DMS114 treated with DMSO at 0.1 percent for 48 hours (cell line): ENCODE measurements around the gene RB1.
"Not testable (repeated sequence)": the region's sequence is repeated elsewhere in the genome, so short reads cannot be mapped to it uniquely, and the experiment has no call there.

Experiments used
- DNase-seq: peaks from one replicate; lab custom pipeline; 2025; ENCODE audit not compliant: unreplicated experiment; lab: John Stamatoyannopoulos, UW

RB1 gene

DNA sequence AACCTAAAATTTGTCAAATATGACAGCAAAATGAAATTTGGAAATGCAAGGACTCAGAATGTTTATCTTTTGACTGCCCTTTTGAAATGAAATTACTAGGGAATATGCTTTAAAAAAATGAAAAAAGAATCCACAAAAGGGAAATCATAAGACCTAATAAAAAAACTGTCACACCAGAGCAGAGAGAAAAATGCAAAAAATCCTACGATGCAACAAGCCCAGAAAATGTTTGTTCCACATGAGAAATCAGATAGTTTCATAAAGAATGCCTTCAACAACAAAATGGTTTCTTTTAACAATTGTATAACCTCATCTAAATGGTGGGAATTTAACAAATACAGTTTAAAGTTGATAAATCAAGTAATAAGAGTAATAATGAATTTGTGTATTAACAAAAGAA is 101.4 kb downstream of the RB1 start:
- DNase-seq, result no peak

DNA sequence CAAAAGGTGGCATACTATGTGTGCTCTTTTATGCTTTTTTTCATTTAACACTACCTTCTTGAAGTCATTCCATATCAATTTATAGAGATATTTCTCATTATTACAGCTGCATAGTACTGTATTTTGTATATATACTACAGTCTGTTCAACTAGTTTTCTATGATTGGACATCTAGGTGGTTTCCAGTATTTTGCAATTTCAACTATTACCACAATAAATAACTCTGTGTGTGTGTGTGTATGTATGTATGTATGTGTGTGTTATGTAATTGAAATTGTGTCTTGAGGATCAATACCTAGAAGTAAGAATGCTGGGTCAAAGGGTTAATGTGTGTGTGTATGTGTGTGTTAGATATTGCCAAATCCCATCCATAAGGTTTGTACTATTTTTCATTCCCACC is 102.3 kb downstream of the RB1 start:
- no peak for DNase-seq

- DNase-seq, result no peak
Measured at GRCh38 chr13:48410199-48410598, 106.6 kb downstream of the RB1 start.

DNA sequence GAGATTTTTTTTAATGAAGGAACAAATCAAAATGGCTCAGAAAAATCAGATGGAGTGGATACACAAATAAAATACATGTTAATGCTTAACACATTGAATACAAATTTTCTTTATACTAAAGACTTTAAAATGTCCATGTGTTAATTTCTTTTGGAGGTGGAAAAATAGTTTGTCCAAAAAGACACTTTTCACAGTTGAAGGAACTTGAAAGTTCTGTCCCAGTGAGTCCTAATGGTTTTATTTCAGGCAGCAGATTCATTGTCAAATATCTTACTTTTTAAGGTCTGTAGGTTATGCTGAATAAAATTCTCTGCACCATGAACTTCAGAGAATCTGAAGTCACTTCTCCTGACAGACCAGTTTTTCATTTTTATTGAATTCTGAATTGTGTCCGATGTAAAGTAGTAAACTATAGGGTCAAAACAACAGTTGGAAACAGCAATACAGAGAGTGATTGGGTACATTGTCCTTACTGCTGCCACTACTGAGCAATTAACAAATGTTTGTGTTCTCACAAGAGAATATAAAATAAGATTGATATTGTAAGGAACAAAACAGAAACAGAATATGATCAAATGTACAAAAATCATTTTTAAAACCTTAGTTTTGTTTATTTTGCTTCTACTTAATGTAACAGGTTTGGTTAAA is 107.7 kb downstream of the RB1 start:
- no peak for DNase-seq

DNA sequence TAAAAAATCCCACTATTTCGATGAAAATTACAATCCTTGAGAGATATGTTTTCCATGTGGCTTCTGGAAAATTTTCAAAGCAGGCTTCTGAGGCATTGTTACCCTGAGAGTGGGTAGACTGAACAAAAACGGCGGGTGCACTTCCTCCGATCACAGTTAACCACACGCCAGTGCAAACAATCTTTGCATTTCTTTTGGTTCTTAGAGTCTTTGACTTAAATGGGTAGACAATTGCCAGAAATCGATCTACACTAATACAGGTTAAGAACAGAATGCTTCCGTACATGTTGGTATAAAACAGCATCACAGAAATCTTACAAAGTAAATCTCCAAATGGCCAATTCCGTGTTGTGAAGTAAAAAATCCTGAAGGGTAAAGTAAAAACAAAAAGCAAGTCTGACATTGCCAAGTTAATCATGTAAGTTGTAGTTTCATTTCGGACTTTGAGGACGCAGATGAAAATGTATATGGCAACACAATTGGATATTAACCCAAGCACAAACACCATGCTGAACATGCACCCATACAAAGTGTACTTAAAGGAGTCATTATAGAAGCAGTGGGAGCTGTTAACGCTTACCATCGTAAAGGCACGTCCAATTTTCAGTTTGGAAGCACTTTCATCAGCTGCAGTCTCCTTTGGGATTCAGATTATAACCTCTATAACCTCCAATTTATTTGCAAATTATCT is 108.4 kb downstream of the RB1 start:
- no peak for DNase-seq

- no peak for DNase-seq
Measured at GRCh38 chr13:48412881-48413351, 109.4 kb downstream of the RB1 start, which contains the start of gene LPAR6. Gene LPAR6, minus strand, starts transcription at chr13:48413113. Its CDS starts 690 bp downstream, at chr13:48412423.

- no peak for DNase-seq
Measured at GRCh38 chr13:48414501-48414900, 111.0 kb downstream of the RB1 start.

GRCh38 chr13:48415516-48415915 is 112.0 kb downstream of the RB1 start:
- no peak for DNase-seq

- DNase-seq, result not testable (repeated sequence)
Measured at GRCh38 chr13:48422003-48422402, 118.5 kb downstream of the RB1 start.

DNA sequence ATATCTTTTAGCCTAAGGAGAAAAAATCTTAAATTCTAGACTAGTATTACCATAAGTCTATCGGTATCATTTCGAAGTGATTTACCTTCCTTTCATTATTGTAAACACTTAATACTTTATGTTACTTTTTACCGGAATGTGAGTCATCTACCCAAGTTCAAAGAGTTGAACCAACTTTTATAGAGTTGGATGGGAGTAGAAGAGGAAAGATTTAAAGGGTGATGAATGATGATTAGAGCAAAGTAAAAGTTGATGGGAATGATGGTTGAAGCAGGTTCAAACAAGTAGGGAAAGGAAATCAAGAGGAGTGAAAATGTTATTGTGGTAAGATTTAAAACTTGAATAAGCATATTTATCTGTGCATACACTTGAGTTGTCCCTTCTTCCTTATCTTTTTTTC is 120.7 kb downstream of the RB1 start:
- no peak for DNase-seq

DNA sequence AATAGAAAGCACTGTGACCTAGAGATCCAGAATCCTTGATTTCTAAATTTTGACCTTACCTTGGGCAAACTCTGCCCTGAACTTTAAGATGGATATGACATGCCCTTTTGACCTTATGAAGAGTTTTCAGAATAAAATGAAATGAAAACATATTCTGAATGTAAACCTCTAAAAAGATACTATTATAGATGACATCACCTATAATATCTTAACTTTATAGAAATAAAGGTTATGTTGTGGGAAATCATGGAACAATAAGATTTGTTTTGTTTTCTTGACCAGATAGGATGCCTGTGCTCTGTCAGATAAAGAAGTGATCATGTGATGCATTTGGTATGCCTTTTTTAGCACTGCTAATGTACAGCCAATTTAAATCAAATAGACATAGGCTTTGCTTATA is 122.5 kb downstream of the RB1 start:
- no peak for DNase-seq

GRCh38 chr13:48426755-48427298 is 123.3 kb downstream of the RB1 start:
- not testable (repeated sequence) for DNase-seq

DNA sequence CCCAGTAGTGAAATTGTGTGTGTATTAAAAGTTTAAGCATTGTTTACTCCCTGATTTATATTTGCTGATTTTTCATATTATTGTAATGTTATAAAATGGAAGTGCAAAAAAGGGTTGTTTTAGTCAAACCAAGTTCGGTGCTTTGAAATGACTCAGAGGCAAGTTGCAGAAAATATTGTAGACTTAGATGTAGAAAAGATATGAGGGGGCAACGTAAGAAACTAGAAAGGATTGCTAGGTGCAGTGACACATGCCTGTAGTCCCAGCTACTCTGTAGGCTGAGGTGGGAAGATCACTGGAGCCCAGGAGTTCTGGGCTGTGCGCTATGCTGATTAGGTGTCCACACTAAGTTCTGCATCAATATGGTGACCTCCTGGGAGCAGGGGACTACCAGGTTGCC is 125.5 kb downstream of the RB1 start:
- DNase-seq, result no peak

DNA sequence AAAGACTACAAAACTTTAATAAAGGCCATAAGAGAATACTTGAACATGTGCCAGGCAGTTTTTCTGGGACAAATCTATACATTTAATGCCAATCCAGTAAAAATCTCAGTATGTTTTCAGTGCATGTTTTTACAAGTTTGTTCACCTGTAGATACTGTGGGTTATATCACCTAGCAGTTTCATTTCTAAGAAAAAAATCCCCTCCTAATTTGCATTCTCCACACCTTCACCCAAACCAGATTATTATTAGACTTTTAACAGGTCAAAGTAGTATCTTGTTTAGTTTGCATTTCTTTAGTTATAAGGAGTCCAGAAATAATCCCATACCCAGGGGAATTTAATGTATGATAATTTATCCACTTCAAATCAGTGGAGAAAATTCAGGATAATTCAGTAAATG is 126.3 kb downstream of the RB1 start:
- DNase-seq, result no peak

DNA sequence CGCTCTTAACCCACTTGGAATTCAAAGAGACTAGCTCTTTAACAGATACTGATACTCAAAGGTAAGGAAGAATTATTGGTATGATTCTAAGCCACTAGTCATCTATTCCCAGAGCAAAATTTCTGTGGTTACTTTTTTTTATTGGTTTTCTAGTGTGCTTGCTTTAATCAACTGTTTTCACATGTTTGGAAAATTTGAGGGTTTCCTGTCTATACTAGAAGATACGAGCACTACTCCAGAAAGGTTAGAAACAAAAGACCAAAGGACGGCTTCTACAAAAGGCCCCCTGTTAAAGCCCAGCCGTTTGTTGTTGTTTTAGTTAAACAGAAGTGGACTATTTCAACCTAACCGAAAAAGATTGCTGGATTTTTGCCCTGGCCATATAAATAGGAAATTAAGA is 127.9 kb downstream of the RB1 start:
- DNase-seq, result no peak

- no peak for DNase-seq
Measured at GRCh38 chr13:48431987-48432615, 128.6 kb downstream of the RB1 start.

DNA sequence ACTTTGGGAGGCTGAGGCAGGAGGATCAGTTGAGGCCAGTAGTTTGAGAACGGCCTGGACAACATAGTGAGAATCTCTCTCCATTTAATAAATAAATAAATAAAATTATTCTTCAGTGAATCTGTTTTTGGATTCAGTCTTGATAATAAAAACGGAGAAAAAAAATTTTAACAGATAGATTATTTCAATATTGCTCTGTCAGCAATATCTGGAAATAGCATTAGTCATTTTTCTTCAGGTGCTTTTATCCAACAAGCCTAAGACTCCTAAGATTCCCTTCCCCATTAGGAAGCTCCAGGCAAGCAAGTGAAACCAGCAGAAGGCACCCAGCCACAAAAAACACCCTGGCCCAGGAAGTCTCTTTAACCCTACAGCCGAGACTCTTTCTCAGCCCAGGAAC is 130.6 kb downstream of the RB1 start:
- no peak for DNase-seq

- DNase-seq, result no peak
Measured at GRCh38 chr13:48436661-48437288, 133.2 kb downstream of the RB1 start.

DNA sequence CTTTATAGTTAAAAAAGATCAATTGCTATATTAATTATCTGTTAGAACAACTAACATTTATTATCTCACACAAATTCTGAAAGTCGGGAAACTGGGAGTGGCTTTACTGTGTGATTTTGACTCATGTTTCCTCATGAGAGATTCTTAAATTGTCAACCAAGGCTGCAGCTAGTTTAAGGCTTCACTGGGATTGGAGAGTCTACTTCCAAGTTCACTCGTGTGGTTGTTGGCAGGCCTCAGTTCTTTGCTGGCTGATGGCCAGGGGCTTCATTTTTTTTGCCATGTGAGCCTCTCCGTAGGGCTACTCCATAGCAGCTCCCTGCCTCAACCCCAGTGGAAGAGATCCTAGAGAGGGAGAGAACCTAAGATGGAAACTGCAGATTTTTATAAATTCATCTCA is 133.8 kb downstream of the RB1 start:
- DNase-seq, result no peak

GRCh38 chr13:48443442-48444208 is 140.1 kb downstream of the RB1 start:
- DNase-seq, result no peak

- DNase-seq, result no peak
Measured at GRCh38 chr13:48446464-48446863, 142.9 kb downstream of the RB1 start.
